DOHH2 (cell line): ENCODE results near the gene PDK4.

Experiments used
- H3F3A ChIP-seq: fragments of 200-600 bp; sonication (generic), shearing (Covaris generic); 2 replicates; pipeline ENCODE4 v1.6.0; 2016; ENCODE audit warnings: antibody characterized with exemption, mild to moderate bottlenecking; ENCODE audit not compliant: control insufficient read depth, insufficient read depth
- H3K27ac ChIP-seq: fragments of 200-600 bp; sonication (generic); 2 replicates; pipeline ENCODE4 v1.5.1; 2014; ENCODE audit warnings: low read depth, mild to moderate bottlenecking, low read length, moderate library complexity
- H3K27me3 ChIP-seq: fragments of 200-600 bp; sonication (generic); 2 replicates; pipeline ENCODE4 v1.6.1; 2014; ENCODE audit warnings: mild to moderate bottlenecking, low read length, mixed read lengths; ENCODE audit not compliant: control insufficient read depth
- H3K36me3 ChIP-seq: fragments of 200-600 bp; sonication (generic); 2 replicates; pipeline ENCODE4 v1.6.1; 2014; ENCODE audit warnings: mild to moderate bottlenecking, low read length, moderate library complexity, mixed read lengths; ENCODE audit not compliant: control insufficient read depth
- H3K4me1 ChIP-seq: fragments of 200-600 bp; sonication (generic); 2 replicates; pipeline ENCODE4 v1.6.1; 2014; ENCODE audit warnings: mild to moderate bottlenecking, low read length, mixed read lengths; ENCODE audit not compliant: control insufficient read depth
- H3K4me2 ChIP-seq: fragments of 200-600 bp; sonication (generic); 2 replicates; pipeline ENCODE4 v1.6.0; 2014; ENCODE audit warnings: mild to moderate bottlenecking, low read length, moderate library complexity
- H3K4me3 ChIP-seq: fragments of 200-600 bp; sonication (generic); 2 replicates; pipeline ENCODE4 v1.5.1; 2014; ENCODE audit warnings: mild to moderate bottlenecking, low read length, mixed read lengths
- H3K79me2 ChIP-seq: fragments of 200-600 bp; sonication (generic); 2 replicates; pipeline ENCODE4 v1.6.1; 2014; ENCODE audit warnings: mild to moderate bottlenecking, low read length, mixed read lengths; ENCODE audit not compliant: control insufficient read depth
- H3K9me2 ChIP-seq: fragments of 200-600 bp; sonication (generic); replicated peaks from 2 replicates; pipeline ENCODE4 v1.6.1; 2014; ENCODE audit warnings: mild to moderate bottlenecking, low read length, mixed read lengths; ENCODE audit not compliant: control insufficient read depth
- H3K9me3 ChIP-seq: fragments of 200-600 bp; sonication (generic); 2 replicates; pipeline ENCODE4 v1.6.1; 2014; ENCODE audit warnings: antibody characterized with exemption, low read length, mixed read lengths; ENCODE audit not compliant: control insufficient read depth, insufficient read depth
- H4K20me1 ChIP-seq: fragments of 200-600 bp; sonication (generic); 2 replicates; pipeline ENCODE4 v1.6.0; 2014; ENCODE audit warnings: low read depth, mild to moderate bottlenecking, antibody characterized with exemption, low read length, moderate library complexity; ENCODE audit not compliant: control insufficient read depth, insufficient read depth
- CTCF ChIP-seq: fragments of 200-600 bp; sonication (generic); IDR thresholded peaks from one replicate; pipeline ENCODE4 v1.5.1; 2014; ENCODE audit warnings: antibody characterized with exemption, mild to moderate bottlenecking, low read depth, low read length; ENCODE audit not compliant: poor library complexity, severe bottlenecking
- EZH2phosphoT487 ChIP-seq: fragments of 200-600 bp; sonication (generic); IDR thresholded peaks from 2 replicates; pipeline ENCODE4 v1.6.1; 2017; ENCODE audit warnings: borderline replicate concordance, mild to moderate bottlenecking, antibody characterized with exemption, low read length, moderate library complexity, mixed read lengths

PDK4 gene

GRCh38 chr7:95536656-95537311 is 59.5 kb downstream of the PDK4 start:
- no peaks in the 10 kb centered on the region for H4K20me1 ChIP-seq
- no peaks in the 10 kb centered on the region for H3K9me3 ChIP-seq
- no peak overlapping the region for H3K4me3 ChIP-seq
- no peak for TF ChIP-seq EZH2phosphoT487
- no peak for TF ChIP-seq CTCF
- no peaks in the 10 kb centered on the region for H3K4me1 ChIP-seq
- H3K27me3 ChIP-seq: no peaks in the 10 kb centered on the region
- no peaks in the 10 kb centered on the region for H3K79me2 ChIP-seq
- no peaks in the 10 kb centered on the region for H3F3A ChIP-seq
- H3K27ac ChIP-seq: no peak overlapping the region
- no peaks in the 10 kb centered on the region for H3K9me2 ChIP-seq
- H3K36me3 ChIP-seq: no peaks in the 10 kb centered on the region
- no peak overlapping the region for H3K4me2 ChIP-seq

DNA sequence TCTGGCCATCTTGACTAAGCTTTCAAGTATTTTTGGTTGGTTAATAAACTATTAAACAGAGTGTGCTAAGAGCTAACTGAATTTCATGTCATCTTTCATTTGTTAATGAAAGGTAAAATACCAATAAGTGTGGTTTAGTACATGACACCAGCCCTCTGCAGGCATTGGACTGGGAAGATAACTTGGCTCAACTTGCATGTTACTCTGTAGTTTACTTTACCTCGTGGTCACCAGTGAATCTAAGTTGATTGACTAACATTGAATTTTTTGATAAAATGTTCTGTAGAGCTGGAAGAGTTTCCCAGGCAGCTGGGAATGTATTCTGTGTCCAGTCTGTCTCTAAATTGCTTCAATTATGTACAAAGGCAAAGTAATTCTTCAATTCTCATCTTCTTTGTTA is 60.7 kb downstream of the PDK4 start:
- H3K4me2 ChIP-seq: no peak overlapping the region
- no peaks in the 10 kb centered on the region for H3K9me2 ChIP-seq
- no peaks in the 10 kb centered on the region for H4K20me1 ChIP-seq
- no peak overlapping the region for H3K27ac ChIP-seq
- no peaks in the 10 kb centered on the region for H3K4me1 ChIP-seq
- TF ChIP-seq CTCF: no peak
- TF ChIP-seq EZH2phosphoT487: no peak
- H3K9me3 ChIP-seq: no peaks in the 10 kb centered on the region
- no peaks in the 10 kb centered on the region for H3F3A ChIP-seq
- no peaks in the 10 kb centered on the region for H3K79me2 ChIP-seq
- no peak overlapping the region for H3K4me3 ChIP-seq
- H3K36me3 ChIP-seq: no peaks in the 10 kb centered on the region
- no peaks in the 10 kb centered on the region for H3K27me3 ChIP-seq

DNA sequence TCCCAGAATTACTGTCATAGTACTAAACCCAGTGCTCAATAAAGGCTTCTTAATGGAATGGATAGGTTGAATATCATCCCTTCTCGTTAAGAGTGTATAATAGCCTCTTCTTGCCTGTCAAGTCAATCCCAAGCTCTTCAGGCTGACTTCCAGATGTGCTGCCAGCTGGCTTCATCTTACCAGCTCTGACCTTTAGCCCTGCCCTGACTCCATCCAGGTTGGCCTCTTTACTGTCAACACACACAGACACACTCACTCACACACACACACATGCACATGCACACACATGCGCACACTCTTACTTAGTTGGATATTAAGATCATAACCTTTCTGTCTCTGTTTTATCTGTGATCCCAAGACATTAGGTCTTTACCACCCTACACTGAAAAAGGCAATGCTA is 61.5 kb downstream of the PDK4 start:
- no peaks in the 10 kb centered on the region for H3K79me2 ChIP-seq
- H3K27me3 ChIP-seq: no peaks in the 10 kb centered on the region
- no peak for TF ChIP-seq CTCF
- no peak for TF ChIP-seq EZH2phosphoT487
- no peaks in the 10 kb centered on the region for H3F3A ChIP-seq
- no peak overlapping the region for H3K4me2 ChIP-seq
- H3K9me3 ChIP-seq: no peaks in the 10 kb centered on the region
- no peaks in the 10 kb centered on the region for H3K36me3 ChIP-seq
- H4K20me1 ChIP-seq: no peaks in the 10 kb centered on the region
- no peak overlapping the region for H3K27ac ChIP-seq
- no peaks in the 10 kb centered on the region for H3K9me2 ChIP-seq
- no peak overlapping the region for H3K4me3 ChIP-seq
- no peaks in the 10 kb centered on the region for H3K4me1 ChIP-seq
